Kidney capillary endothelial cell (primary cell): ENCODE measurements around the gene SIVA1.
A peak's percentile ranks its signal among the peaks of the same experiment; 100 is the strongest.

Experiments
- DNase-seq: peaks from one replicate; pipeline ENCODE4 v3.0.0-alpha.2; 2018; ENCODE audit warnings: low spot score

SIVA1 gene

GRCh38 chr14:104784846-104785707 lies 32.1 kb downstream of the SIVA1 start:
- DNase-seq = no peak

GRCh38 chr14:104785708-104786080 lies 32.7 kb downstream of the SIVA1 start:
- no peak for DNase-seq

- no peak for DNase-seq
Measured at GRCh38 chr14:104786091-104786586, 33.2 kb downstream of the SIVA1 start.

- no peak for DNase-seq
Measured at GRCh38 chr14:104786726-104787675, 34.1 kb downstream of the SIVA1 start.

- DNase-seq = no peak
Measured at GRCh38 chr14:104787736-104788135, 34.8 kb downstream of the SIVA1 start.

- DNase-seq = no peak
Measured at GRCh38 chr14:104788161-104788818, 35.3 kb downstream of the SIVA1 start.

GRCh38 chr14:104788873-104789663 lies 36.1 kb downstream of the SIVA1 start:
- DNase-seq = no peak

GRCh38 chr14:104789752-104790743 lies 37.1 kb downstream of the SIVA1 start:
- no peak for DNase-seq

GRCh38 chr14:104791425-104791824 lies 38.5 kb downstream of the SIVA1 start:
- no peak for DNase-seq

- no peak for DNase-seq
Measured at GRCh38 chr14:104792101-104792884, 39.3 kb downstream of the SIVA1 start.

- no peak for DNase-seq
Measured at GRCh38 chr14:104792945-104793702, 40.2 kb downstream of the SIVA1 start.

- no peak for DNase-seq
Measured at GRCh38 chr14:104793703-104793959, 40.7 kb downstream of the SIVA1 start.

GRCh38 chr14:104794099-104794498 lies 41.2 kb downstream of the SIVA1 start:
- DNase-seq = peak; percentile 43

- no peak for DNase-seq
Measured at GRCh38 chr14:104794631-104794992, 41.7 kb downstream of the SIVA1 start.

- DNase-seq = no peak
Measured at GRCh38 chr14:104794993-104795780, 42.2 kb downstream of the SIVA1 start, which contains the start of gene AKT1. TSS of gene AKT1 (minus strand) at chr14:104795748. CDS start at chr14:104792643, 3,105 bp downstream.

GRCh38 chr14:104795781-104796686 lies 43.1 kb downstream of the SIVA1 start:
- DNase-seq = no peak

- no peak for DNase-seq
Measured at GRCh38 chr14:104796687-104797081, 43.7 kb downstream of the SIVA1 start.
